Fibroblast of skin of left biceps (primary cell): ENCODE results near the gene TAAR1.
"Not testable (repeated sequence)": the region's sequence is repeated elsewhere in the genome, so short reads cannot be mapped to it uniquely, and the experiment has no call there.

Experiments
- DNase-seq, 2 experiments: peaks; one replicate each; pipeline ENCODE4 v3.0.0-alpha.2; 2013; ENCODE audit warnings: low read depth in 2 of 2

TAAR1 gene

GRCh38 chr6:132661906-132662305, 2.9 kb upstream of the TAAR1 start:
- DNase-seq = no peak

- no peak for DNase-seq
These were observed 7.9 kb downstream of the TAAR1 start for GRCh38 chr6:132651062-132651461.

- no peak for DNase-seq
These were observed 8.6 kb downstream of the TAAR1 start for GRCh38 chr6:132650429-132650828.

- DNase-seq = no peak
These were observed 10.2 kb downstream of the TAAR1 start for GRCh38 chr6:132648828-132649227.

GRCh38 chr6:132648356-132648755, 10.6 kb downstream of the TAAR1 start:
- no peak for DNase-seq

GRCh38 chr6:132643547-132643946, 15.4 kb downstream of the TAAR1 start:
- no peak for DNase-seq

- not testable (repeated sequence) for DNase-seq
These were observed 21.8 kb downstream of the TAAR1 start for GRCh38 chr6:132637135-132637534.

- DNase-seq = not testable (repeated sequence)
These were observed 23.1 kb downstream of the TAAR1 start for GRCh38 chr6:132635906-132636305.

GRCh38 chr6:132635288-132635687, 23.7 kb downstream of the TAAR1 start:
- DNase-seq = not testable (repeated sequence)

- DNase-seq = no peak
These were observed 24.2 kb downstream of the TAAR1 start for GRCh38 chr6:132634796-132635195.

- no peak for DNase-seq
These were observed 25.6 kb downstream of the TAAR1 start for GRCh38 chr6:132633362-132633761.

- DNase-seq = no peak
These were observed 34.8 kb downstream of the TAAR1 start, which contains the start of gene TAAR2 for GRCh38 chr6:132624175-132624574. TSS of gene TAAR2 (minus strand) at chr6:132624275. CDS start at chr6:132624275, 0 bp downstream.

- DNase-seq = no peak
These were observed 35.7 kb downstream of the TAAR1 start for GRCh38 chr6:132623106-132623845.

GRCh38 chr6:132616677-132617076, 42.3 kb downstream of the TAAR1 start:
- no peak for DNase-seq

GRCh38 chr6:132614554-132614953, 44.4 kb downstream of the TAAR1 start:
- no peak for DNase-seq

- no peak for DNase-seq
These were observed 46.4 kb downstream of the TAAR1 start for GRCh38 chr6:132612449-132613108.

- no peak for DNase-seq
These were observed 47.4 kb downstream of the TAAR1 start for GRCh38 chr6:132611616-132612015.

- DNase-seq = no peak
These were observed 51.3 kb downstream of the TAAR1 start for GRCh38 chr6:132607544-132608233.

- DNase-seq = no peak
These were observed 54.3 kb downstream of the TAAR1 start for GRCh38 chr6:132604635-132605152.

GRCh38 chr6:132600900-132601299, 58.1 kb downstream of the TAAR1 start:
- DNase-seq = not testable (repeated sequence)

GRCh38 chr6:132598473-132598872, 60.5 kb downstream of the TAAR1 start:
- no peak for DNase-seq

- DNase-seq = no peak
These were observed 62.8 kb downstream of the TAAR1 start for GRCh38 chr6:132596201-132596600.
